ENCODE data around the gene SCN1A. TPM values are rescaled to one million over a fixed set of nuclear protein-coding genes. Genes with fewer than 3 reads are reported as not detected.

SCN1A gene
- total RNA-seq, 1 experiment from 2014 or later, result 0.62 TPM

DNA sequence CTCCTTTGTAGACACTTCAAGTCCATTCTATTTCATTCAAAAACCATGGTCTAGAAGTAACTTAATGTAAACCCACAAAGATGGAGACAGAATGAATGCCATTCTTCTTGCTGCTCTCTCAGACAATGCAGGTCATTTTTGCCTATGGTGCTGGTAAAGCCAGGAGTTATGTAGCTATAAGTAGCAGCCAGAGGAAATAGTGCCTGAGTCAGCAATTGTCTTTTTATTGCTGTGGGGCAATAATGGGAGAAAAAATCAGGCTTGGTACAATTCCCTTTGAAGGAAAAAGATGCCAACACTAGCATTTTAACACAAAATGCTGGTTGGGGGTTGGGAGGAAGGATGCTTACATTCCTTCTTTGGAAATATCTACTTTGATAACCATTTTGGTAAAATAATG lies 43.5 kb downstream of the SCN1A start:
- TF ChIP-seq, protein P1, sequence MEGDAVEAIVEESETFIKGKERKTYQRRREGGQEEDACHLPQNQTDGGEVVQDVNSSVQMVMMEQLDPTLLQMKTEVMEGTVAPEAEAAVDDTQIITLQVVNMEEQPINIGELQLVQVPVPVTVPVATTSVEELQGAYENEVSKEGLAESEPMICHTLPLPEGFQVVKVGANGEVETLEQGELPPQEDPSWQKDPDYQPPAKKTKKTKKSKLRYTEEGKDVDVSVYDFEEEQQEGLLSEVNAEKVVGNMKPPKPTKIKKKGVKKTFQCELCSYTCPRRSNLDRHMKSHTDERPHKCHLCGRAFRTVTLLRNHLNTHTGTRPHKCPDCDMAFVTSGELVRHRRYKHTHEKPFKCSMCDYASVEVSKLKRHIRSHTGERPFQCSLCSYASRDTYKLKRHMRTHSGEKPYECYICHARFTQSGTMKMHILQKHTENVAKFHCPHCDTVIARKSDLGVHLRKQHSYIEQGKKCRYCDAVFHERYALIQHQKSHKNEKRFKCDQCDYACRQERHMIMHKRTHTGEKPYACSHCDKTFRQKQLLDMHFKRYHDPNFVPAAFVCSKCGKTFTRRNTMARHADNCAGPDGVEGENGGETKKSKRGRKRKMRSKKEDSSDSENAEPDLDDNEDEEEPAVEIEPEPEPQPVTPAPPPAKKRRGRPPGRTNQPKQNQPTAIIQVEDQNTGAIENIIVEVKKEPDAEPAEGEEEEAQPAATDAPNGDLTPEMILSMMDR (conservative IDR thresholded peaks at IDR 0.05; ENCODE audit: low read depth, low read length), result no peak
- BruUV-seq (replicated peaks), result no TSS peak
- intact Hi-C loops (cut with micrococcal nuclease; ENCODE audit: unreplicated experiment), result no loop called here
- H3K9me3 ChIP-seq (ENCODE audit: low read depth, low read length, poor library complexity, severe bottlenecking), result no peaks in the 10 kb centered on the region
- no peaks in the 10 kb centered on the region for H3K27me3 ChIP-seq (replicated peaks; ENCODE audit: insufficient read depth, low read depth, low read length, poor library complexity)
- no peaks in the 10 kb centered on the region for H3K36me3 ChIP-seq (ENCODE audit: insufficient read depth, low read length, poor library complexity, severe bottlenecking)
- no peak for DNase-seq (ENCODE audit: low spot score)
- POLR2A ChIA-PET (ENCODE audit: low non-redundant PET), result no interaction called here
- no peaks in the 10 kb centered on the region for H3K4me1 ChIP-seq (ENCODE audit: insufficient read depth, low read length, poor library complexity, severe bottlenecking)
- H3K4me3 ChIP-seq (ENCODE audit: low read depth, low read length, poor library complexity, severe bottlenecking), result no peak overlapping the region
- no peak overlapping the region for H3K27ac ChIP-seq (ENCODE audit: low read depth, low read length, poor library complexity, severe bottlenecking)
- CTCF ChIA-PET, result interaction anchor here (0.6 kb wide), 1 partner anchor 174 kb away, joined by 4 read pairs; no protein-coding TSS in a partner anchor

DNA sequence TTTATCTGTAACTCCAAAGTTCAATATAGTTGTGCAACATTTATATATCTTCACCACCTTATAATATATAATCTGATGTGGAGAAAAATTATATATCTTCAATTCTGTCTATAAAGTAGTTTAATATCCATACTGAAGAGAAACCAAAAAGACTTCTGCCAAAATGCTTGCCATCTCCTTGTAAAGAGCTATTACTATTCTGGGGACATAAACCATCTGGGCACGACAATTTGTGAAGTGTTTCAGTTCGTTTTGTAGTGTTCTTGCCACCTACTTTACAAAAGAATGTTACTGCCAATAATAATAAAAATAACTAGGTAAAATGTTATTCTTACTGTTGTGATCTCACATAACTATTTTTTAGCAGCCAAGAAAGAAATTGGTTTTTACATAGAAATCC lies 45.1 kb downstream of the SCN1A start:
- ChIA-PET CTCF (no interaction called here), POLR2A (ENCODE audit: low non-redundant PET) (interaction anchor here (0.7 kb wide), 1 partner anchor 59 kb away, joined by 3 read pairs; no protein-coding TSS in a partner anchor)
- DNase-seq (ENCODE audit: low spot score), result no peak
- Histone ChIP-seq H3K9me3 (ENCODE audit: low read depth, low read length, poor library complexity, severe bottlenecking) (no peaks in the 10 kb centered on the region), H3K27ac (ENCODE audit: low read depth, low read length, poor library complexity, severe bottlenecking) (no peak overlapping the region), H3K4me3 (ENCODE audit: low read depth, low read length, poor library complexity, severe bottlenecking) (no peak overlapping the region), H3K27me3 (replicated peaks; ENCODE audit: insufficient read depth, low read depth, low read length, poor library complexity) (no peaks in the 10 kb centered on the region), H3K4me1 (ENCODE audit: insufficient read depth, low read length, poor library complexity, severe bottlenecking) (no peaks in the 10 kb centered on the region), H3K36me3 (ENCODE audit: insufficient read depth, low read length, poor library complexity, severe bottlenecking) (no peaks in the 10 kb centered on the region)
- intact Hi-C loops (cut with micrococcal nuclease; ENCODE audit: unreplicated experiment), result no loop called here
- TF ChIP-seq EZH2 (IDR thresholded peaks at IDR 0.05; ENCODE audit: borderline replicate concordance, low read depth, low read length, poor library complexity, severe bottlenecking), result no peak
- TF ChIP-seq, protein P1 (conservative IDR thresholded peaks at IDR 0.05; ENCODE audit: low read depth, low read length), result no peak
- no TSS peak for BruUV-seq (replicated peaks)

DNA sequence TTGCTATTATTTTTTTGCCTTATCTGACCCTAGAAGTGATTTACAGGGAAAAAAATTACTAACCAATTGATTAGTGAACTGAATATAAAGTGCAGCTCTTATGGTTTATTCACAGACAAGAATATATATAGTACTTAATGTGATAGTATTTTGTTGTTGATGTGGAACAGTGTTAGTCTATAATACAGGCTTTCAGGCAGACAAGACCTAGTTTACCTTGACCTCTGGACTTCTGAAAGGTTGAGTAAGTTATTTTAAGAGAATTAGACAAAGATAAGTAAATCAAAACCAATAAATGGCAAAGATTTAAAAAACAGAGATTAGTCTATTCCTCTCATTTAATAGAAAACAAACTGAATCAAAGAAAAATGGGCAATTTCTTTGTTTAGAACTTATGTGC lies 46.0 kb downstream of the SCN1A start:
- H3K36me3 ChIP-seq (ENCODE audit: insufficient read depth, low read length, poor library complexity, severe bottlenecking), result no peaks in the 10 kb centered on the region
- no TSS peak for BruUV-seq (replicated peaks)
- TF ChIP-seq EZH2 (IDR thresholded peaks at IDR 0.05; ENCODE audit: borderline replicate concordance, low read depth, low read length, poor library complexity, severe bottlenecking), result no peak
- TF ChIP-seq, protein P1 (conservative IDR thresholded peaks at IDR 0.05; ENCODE audit: low read depth, low read length), result no peak
- intact Hi-C loops (cut with micrococcal nuclease; ENCODE audit: unreplicated experiment), result no loop called here
- no peak for DNase-seq (ENCODE audit: low spot score)
- no peak overlapping the region for H3K4me3 ChIP-seq (ENCODE audit: low read depth, low read length, poor library complexity, severe bottlenecking)
- POLR2A ChIA-PET (ENCODE audit: low non-redundant PET), result no interaction called here
- H3K27ac ChIP-seq (ENCODE audit: low read depth, low read length, poor library complexity, severe bottlenecking), result no peak overlapping the region
- CTCF ChIA-PET, result no interaction called here
- H3K4me1 ChIP-seq (ENCODE audit: insufficient read depth, low read length, poor library complexity, severe bottlenecking), result no peaks in the 10 kb centered on the region
- no peaks in the 10 kb centered on the region for H3K9me3 ChIP-seq (ENCODE audit: low read depth, low read length, poor library complexity, severe bottlenecking)
- H3K27me3 ChIP-seq (replicated peaks; ENCODE audit: insufficient read depth, low read depth, low read length, poor library complexity), result no peaks in the 10 kb centered on the region
